HepG2 (cell line): ENCODE results near the gene ZNF556. TPM values are rescaled to one million over a fixed set of nuclear protein-coding genes. Genes with fewer than 3 reads are reported as not detected.

Experiments
- ARNTL ChIP-seq: sonication (generic); formaldehyde crosslinking; IDR thresholded peaks from 2 replicates; pipeline ENCODE4 v1.4.0; 2020; ENCODE audit warnings: mild to moderate bottlenecking, missing genetic modification reagents
- BATF2 ChIP-seq: sonication (generic); formaldehyde crosslinking; IDR thresholded peaks from 2 replicates; pipeline ENCODE4 v1.8.0; 2022; ENCODE audit warnings: mild to moderate bottlenecking, missing genetic modification reagents, moderate library complexity
- BCL6 ChIP-seq: IDR thresholded peaks from 2 replicates; pipeline ENCODE4 v1.6.1; 2016; ENCODE audit warnings: missing genetic modification reagents, missing compliant biosample characterization
- HINFP ChIP-seq: sonication (generic); formaldehyde crosslinking; IDR thresholded peaks from 2 replicates; pipeline ENCODE4 v1.4.0; 2020; ENCODE audit warnings: low read depth, mild to moderate bottlenecking, missing genetic modification reagents
- KDM5A ChIP-seq: fragments of 200-600 bp; sonication (generic); IDR thresholded peaks from 2 replicates; pipeline ENCODE4 v1.7.0; 2018; ENCODE audit warnings: antibody characterized with exemption, mild to moderate bottlenecking, low read length, borderline replicate concordance
- NCOA5 ChIP-seq: sonication (generic); formaldehyde crosslinking; IDR thresholded peaks from 2 replicates; pipeline ENCODE4 v1.4.0; 2020; ENCODE audit warnings: missing genetic modification reagents
- NFIB ChIP-seq: sonication (generic); formaldehyde crosslinking; IDR thresholded peaks from 2 replicates; pipeline ENCODE4 v1.9.0; 2021; ENCODE audit warnings: missing genetic modification reagents, mild to moderate bottlenecking, borderline replicate concordance
- REST ChIP-seq, 2 experiments: IDR thresholded peaks; 2 replicates each; pipeline ENCODE4 v1.6.1; 2011 to 2012; ENCODE audit warnings: low read length in 2 of 2, borderline replicate concordance in 1 of 2, low read depth in 1 of 2, mild to moderate bottlenecking in 1 of 2, moderate library complexity in 1 of 2
- SNAPC4 ChIP-seq: sonication (generic); formaldehyde crosslinking; IDR thresholded peaks from 2 replicates; pipeline ENCODE4 v1.4.0; 2020; ENCODE audit warnings: mild to moderate bottlenecking, missing genetic modification reagents
- SRY ChIP-seq: sonication (generic); formaldehyde crosslinking; IDR thresholded peaks from 2 replicates; pipeline ENCODE4 v1.8.0; 2022; ENCODE audit warnings: mild to moderate bottlenecking, missing genetic modification reagents
- STAG1 ChIP-seq: sonication (generic); formaldehyde crosslinking; IDR thresholded peaks from 2 replicates; pipeline ENCODE4 v1.4.0; 2020; ENCODE audit warnings: missing genetic modification reagents
- U2AF1 ChIP-seq: fragments of 200-400 bp; formaldehyde crosslinking; optimal IDR thresholded peaks from 2 replicates; pipeline ENCODE3; 2017; ENCODE audit warnings: mild to moderate bottlenecking, low read depth, low read length
- ZFP90 ChIP-seq: sonication (generic); formaldehyde crosslinking; IDR thresholded peaks from 2 replicates; pipeline ENCODE4 v1.8.0; 2022; ENCODE audit warnings: missing genetic modification reagents, mild to moderate bottlenecking, inconsistent platforms, borderline replicate concordance
- ZNF143 ChIP-seq: sonication (generic); formaldehyde crosslinking; IDR thresholded peaks from 2 replicates; pipeline ENCODE4 v1.4.0; 2020; ENCODE audit warnings: missing genetic modification reagents
- ZNF597 ChIP-seq: sonication (generic); formaldehyde crosslinking; IDR thresholded peaks from 2 replicates; pipeline ENCODE4 v1.5.0; 2020; ENCODE audit warnings: missing genetic modification reagents
- polyA plus RNA-seq, 8 experiments: library from polyadenylated mRNA; depleted of rRNA in 3 of 8; stranded (reverse) in 7 of 8; unstranded in 1 of 8; fragments of >200 nt; fragmentation: Illumina TruSeq in 4 of 8; extraction: Trizol in 4 of 8; gene quantifications; 2 replicates each; pipeline versions ENCODE4 v1.2.1 to v1.2.3, GENCODE V29; 2011 to 2016; ENCODE audit warnings: low read depth in 4 of 8, missing spikeins in 1 of 8, mixed read lengths in 1 of 8; ENCODE audit not compliant: insufficient read depth in 1 of 8
- total RNA-seq, 5 experiments: library from RNA; depleted of rRNA; stranded (reverse); fragments of >200 nt; fragmentation: Illumina TruSeq; extraction: Trizol; gene quantifications; 2 replicates each; pipeline ENCODE4 v1.2.3, GENCODE V29; 2016; ENCODE audit warnings: low read depth in 1 of 5
- TF ChIP-seq, protein P1 (sequence below): sonication (generic); formaldehyde crosslinking; IDR thresholded peaks from 2 replicates; pipeline ENCODE4 v1.8.0; 2022; ENCODE audit warnings: missing genetic modification reagents, mild to moderate bottlenecking, borderline replicate concordance

The ZNF556 gene
- total and polyA plus RNA-seq, 2 of the 13 experiments (the other 11 are each of a cell fraction or from before 2014, with no cell fraction given): 4.2 to 28.6 TPM

GRCh38 chr19:2819540-2820111 lies 47.5 kb upstream of the ZNF556 start, which contains the start of gene ZNF554 (continued):
- TF ChIP-seq HINFP (CRISPR knock-in tag) (peak; percentile 83), ARNTL (peak; percentile 69; the same call in 1 of the 2 replicates), U2AF1 (no peak), BATF2 (CRISPR knock-in tag) (no peak), NCOA5 (CRISPR knock-in tag) (no peak), ZFP90 (CRISPR knock-in tag) (no peak), SNAPC4 (no peak), BCL6 (CRISPR knock-in tag) (peak; percentile 54), REST (IDR thresholded peaks at IDR 0.05; ENCODE audit: borderline replicate concordance in 1 of 2, low read depth in 1 of 2, low read length in 2 of 2) (no peak; a peak in 1 of 4 replicates), STAG1 (CRISPR knock-in tag) (peak; percentile 80), SRY (no peak), NFIB (CRISPR knock-in tag) (no peak), KDM5A (no peak), ZNF597 (CRISPR knock-in tag) (no peak), ZNF143 (CRISPR knock-in tag) (peak; percentile 98)
- TF ChIP-seq, protein P1, sequence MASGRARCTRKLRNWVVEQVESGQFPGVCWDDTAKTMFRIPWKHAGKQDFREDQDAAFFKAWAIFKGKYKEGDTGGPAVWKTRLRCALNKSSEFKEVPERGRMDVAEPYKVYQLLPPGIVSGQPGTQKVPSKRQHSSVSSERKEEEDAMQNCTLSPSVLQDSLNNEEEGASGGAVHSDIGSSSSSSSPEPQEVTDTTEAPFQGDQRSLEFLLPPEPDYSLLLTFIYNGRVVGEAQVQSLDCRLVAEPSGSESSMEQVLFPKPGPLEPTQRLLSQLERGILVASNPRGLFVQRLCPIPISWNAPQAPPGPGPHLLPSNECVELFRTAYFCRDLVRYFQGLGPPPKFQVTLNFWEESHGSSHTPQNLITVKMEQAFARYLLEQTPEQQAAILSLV (CRISPR knock-in tag): peak; percentile 82; the same call in 1 of the 2 replicates
